Kidney (tissue), 14 donors: Measurements from ENCODE around the gene C19orf38. TPM values are rescaled to one million over a fixed set of nuclear protein-coding genes. Genes with fewer than 3 reads are reported as not detected.

Experiments
- DNase-seq, 5 donors: peaks; one replicate each; pipeline ENCODE4 v3.0.0-alpha.2; 2013 to 2020
- FAIRE-seq: peaks from 2 replicates; lab custom pipeline; 2012; peaks lifted over from hg19 to GRCh38; lab: Jason Lieb, UNC
- H3K27ac ChIP-seq, 2 donors: one replicate each; pipeline ENCODE4 v1.7.0; 2013; ENCODE audit warnings: low read depth in 2 of 2, low read length in 2 of 2, inconsistent platforms in 1 of 2
- H3K27me3 ChIP-seq: one replicate; pipeline ENCODE4 v1.7.1; 2013; ENCODE audit warnings: low read length, inconsistent platforms; ENCODE audit not compliant: control insufficient read depth, insufficient read depth
- H3K36me3 ChIP-seq, 3 donors: one replicate each; pipeline versions ENCODE4 v1.7.0 to v1.7.1; 2013; ENCODE audit warnings: low read length in 3 of 3, control low read depth in 1 of 3, inconsistent platforms in 1 of 3; ENCODE audit not compliant: insufficient read depth in 3 of 3, control insufficient read depth in 2 of 3
- H3K4me1 ChIP-seq, 3 donors: one replicate each; pipeline versions ENCODE4 v1.7.0 to v1.7.1; 2013; ENCODE audit warnings: low read length in 3 of 3, inconsistent platforms in 1 of 3, low read depth in 1 of 3; ENCODE audit not compliant: control insufficient read depth in 2 of 3, insufficient read depth in 2 of 3
- H3K4me3 ChIP-seq, 3 donors: one replicate each; pipeline versions ENCODE4 v1.7.0 to v1.8.1; 2013; ENCODE audit warnings: low read length in 3 of 3, control low read depth in 1 of 3, inconsistent platforms in 1 of 3
- H3K9ac ChIP-seq, 3 donors: one replicate each; pipeline versions ENCODE4 v1.7.0 to v1.7.1; 2013; ENCODE audit warnings: low read length in 3 of 3, control low read depth in 1 of 3, inconsistent platforms in 1 of 3
- H3K9me3 ChIP-seq, 3 donors: one replicate each; pipeline versions ENCODE4 v1.7.0 to v1.7.1; 2013; ENCODE audit warnings: low read length in 3 of 3, control low read depth in 1 of 3, inconsistent platforms in 1 of 3; ENCODE audit not compliant: control insufficient read depth in 2 of 3, insufficient read depth in 1 of 3
- intact Hi-C: fragments of 100-400 bp; cut with DNase I; formaldehyde crosslinking; loops from one replicate; pipeline ENCODE4 v1.11.1; 2022
- polyA plus RNA-seq: library from polyadenylated mRNA; stranded (reverse); fragments of 350-450 nt; fragmentation: Illumina TruSeq; extraction: RNeasy Lipid Tissue Mini Kit (QIAGEN cat#74804); gene quantifications from one replicate; pipeline ENCODE4 v1.2.3, GENCODE V29; 2014; ENCODE audit warnings: low read depth, low replicate concordance; ENCODE audit not compliant: insufficient read depth
- total RNA-seq: library from RNA; stranded (reverse); fragmentation: NEBNext Ultra II Directional; extraction: Animal tissue kit (Norgen Biotek cat#: 25700); gene quantifications from one replicate; pipeline ENCODE4 v1.2.1, GENCODE V29; 2021
- TF ChIP-seq, protein P1 (sequence below): IDR thresholded peaks from 3 replicates; pipeline ENCODE4 v1.5.1; 2012; ENCODE audit warnings: mild to moderate bottlenecking, moderate library complexity, borderline replicate concordance; ENCODE audit not compliant: insufficient read depth; ENCODE audit errors: extremely low read depth
- donor health status: control.
- donor health status: control.
- donor health status: control.
- donor health status: control.
- donor health status: control.
- donor health status: DM: yes; HTN: yes; CAD: no.
- donor health status: Normal renal cell carcinoma (clear cell type).

Gene C19orf38
- total and polyA plus RNA-seq, 2 donors from 2014 or later, result 2.4 to 3.3 TPM

DNA sequence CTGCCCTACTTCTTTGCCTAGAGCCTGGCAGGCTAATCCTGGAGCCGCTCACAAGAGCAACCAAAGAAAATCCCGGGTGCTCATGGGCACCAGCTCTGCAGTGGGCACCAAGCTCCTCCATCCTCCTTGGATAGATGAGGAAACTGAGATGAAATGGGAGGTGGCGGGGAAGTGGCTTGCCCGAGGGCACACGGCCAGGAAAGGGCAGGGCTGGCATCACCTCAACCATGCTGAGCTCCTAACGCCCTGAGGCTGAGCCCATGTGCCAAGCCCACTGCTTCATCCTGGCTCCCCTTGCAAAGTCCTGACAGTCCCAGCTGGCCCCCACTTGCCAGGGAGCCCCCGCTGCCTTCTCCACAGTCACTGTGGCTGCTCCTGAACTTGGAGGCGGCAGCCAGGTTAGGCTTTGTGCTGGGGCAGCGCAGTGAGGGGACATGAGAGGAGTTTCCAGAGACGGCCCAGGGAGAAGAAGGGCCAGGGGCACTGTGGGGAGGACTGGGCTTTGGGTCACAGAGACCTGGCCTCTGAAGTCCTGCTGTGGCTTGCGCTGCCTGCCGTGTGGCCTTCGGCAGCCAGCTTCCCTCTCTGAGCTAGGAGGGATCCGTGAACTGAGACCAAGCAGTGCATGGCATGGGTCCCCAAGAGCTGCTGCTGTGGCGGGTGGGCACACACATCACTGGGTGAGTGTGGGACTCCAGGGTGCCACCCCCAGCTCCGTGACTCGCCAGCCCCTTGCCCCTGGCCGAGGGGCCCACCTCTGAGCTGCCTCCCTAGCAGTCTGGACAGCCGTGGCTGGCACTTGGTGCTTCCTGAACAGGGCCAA lies 29.7 kb upstream of the C19orf38 start:
- FAIRE-seq (no peak), DNase-seq (no peak)
- Histone ChIP-seq H3K9ac (no peak overlapping the region), H3K4me1 (no peaks in the 10 kb centered on the region), H3K9me3 (no peaks in the 10 kb centered on the region), H3K4me3 (no peak overlapping the region), H3K27me3 (no peaks in the 10 kb centered on the region), H3K36me3 (peaks cover 2 to 41% (median 25%) of the 10 kb centered on the region in 3 donors), H3K27ac (no peak overlapping the region)
- intact Hi-C loops, result no loop called here
- TF ChIP-seq, protein P1, sequence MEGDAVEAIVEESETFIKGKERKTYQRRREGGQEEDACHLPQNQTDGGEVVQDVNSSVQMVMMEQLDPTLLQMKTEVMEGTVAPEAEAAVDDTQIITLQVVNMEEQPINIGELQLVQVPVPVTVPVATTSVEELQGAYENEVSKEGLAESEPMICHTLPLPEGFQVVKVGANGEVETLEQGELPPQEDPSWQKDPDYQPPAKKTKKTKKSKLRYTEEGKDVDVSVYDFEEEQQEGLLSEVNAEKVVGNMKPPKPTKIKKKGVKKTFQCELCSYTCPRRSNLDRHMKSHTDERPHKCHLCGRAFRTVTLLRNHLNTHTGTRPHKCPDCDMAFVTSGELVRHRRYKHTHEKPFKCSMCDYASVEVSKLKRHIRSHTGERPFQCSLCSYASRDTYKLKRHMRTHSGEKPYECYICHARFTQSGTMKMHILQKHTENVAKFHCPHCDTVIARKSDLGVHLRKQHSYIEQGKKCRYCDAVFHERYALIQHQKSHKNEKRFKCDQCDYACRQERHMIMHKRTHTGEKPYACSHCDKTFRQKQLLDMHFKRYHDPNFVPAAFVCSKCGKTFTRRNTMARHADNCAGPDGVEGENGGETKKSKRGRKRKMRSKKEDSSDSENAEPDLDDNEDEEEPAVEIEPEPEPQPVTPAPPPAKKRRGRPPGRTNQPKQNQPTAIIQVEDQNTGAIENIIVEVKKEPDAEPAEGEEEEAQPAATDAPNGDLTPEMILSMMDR, result no peak

DNA sequence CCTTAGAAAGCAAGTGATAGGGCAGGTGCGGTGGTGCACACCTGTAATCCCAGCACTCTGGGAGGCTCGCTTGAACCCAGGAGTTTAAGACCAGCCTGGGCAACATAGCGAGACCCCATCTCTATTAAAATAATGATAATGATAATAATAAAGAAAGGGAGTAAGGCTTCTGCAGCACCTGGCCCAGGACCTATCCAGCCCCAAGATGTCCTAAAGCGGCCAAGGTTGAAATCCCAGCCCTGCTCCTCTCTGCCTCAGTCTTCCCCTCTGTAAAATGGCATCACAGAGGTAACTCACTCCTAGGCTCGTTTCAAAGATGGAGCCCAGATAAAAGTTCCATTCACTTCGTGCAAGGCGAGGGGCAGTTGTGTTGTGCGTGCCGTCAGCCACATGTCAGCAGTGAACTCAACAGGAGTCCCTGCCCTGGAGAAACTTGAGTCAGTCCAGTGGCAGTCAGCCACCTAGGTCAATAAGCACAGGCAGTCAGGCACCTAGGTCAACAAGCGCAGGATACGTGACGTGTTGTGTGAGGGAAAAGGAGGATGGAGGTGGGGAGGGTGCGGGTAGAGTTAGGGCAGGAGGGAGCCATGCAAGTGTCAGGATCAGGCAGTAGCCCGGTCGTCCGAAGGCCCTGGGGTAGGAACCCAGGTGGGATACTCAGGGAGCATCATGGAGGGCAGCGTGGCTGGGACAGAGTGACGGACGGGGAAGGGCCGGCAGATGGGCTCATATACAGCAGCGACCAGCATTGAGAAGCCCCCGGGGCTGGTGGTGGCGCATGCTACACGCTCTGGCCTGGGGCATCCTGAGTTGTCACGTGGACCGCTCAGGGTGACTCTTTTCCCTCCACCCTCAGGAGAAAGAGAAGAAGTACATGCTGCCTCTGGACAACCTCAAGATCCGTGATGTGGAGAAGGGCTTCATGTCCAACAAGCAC lies 28.8 kb upstream of the C19orf38 start:
- intact Hi-C loops, result no loop called here
- Histone ChIP-seq H3K36me3 (peaks cover 2 to 47% (median 28%) of the 10 kb centered on the region in 3 donors), H3K9me3 (no peaks in the 10 kb centered on the region), H3K27me3 (no peaks in the 10 kb centered on the region), H3K4me3 (no peak overlapping the region), H3K27ac (no peak overlapping the region), H3K9ac (no peak overlapping the region), H3K4me1 (no peaks in the 10 kb centered on the region)
- TF ChIP-seq, protein P1, result no peak
- FAIRE-seq (no peak), DNase-seq (no peak)

DNA sequence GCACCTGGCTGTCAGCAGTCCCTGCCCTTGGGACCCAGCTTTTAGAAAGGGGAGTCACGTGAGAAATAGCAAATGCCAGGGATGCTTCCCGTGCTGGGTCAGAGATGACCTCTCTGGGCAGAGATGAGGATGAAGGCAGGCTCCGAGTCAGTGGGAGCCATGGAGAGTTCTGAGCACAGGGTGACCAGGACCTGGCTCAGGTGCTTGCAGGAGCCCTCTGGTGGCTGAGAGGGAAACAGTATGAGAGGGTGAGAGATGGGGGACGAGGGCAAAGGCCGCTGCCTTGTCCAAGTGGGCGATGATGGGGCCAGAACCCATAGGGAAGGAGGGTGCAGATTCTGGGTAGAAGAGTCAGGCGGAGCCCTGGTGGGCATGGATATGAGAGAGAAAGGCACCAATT lies 28.0 kb upstream of the C19orf38 start:
- Histone ChIP-seq H3K27ac (no peak overlapping the region), H3K4me1 (no peaks in the 10 kb centered on the region), H3K9me3 (no peaks in the 10 kb centered on the region), H3K27me3 (no peaks in the 10 kb centered on the region), H3K36me3 (peaks cover 2 to 47% (median 27%) of the 10 kb centered on the region in 3 donors), H3K4me3 (no peak overlapping the region), H3K9ac (no peak overlapping the region)
- intact Hi-C loops, result no loop called here
- no peak for FAIRE-seq
- no peak for DNase-seq
- TF ChIP-seq, protein P1, result no peak
